Erythroblast (primary cell): ENCODE measurements around the gene SPAG9.

Experiments
- GATA1 ChIP-seq: IDR thresholded peaks from 2 replicates; pipeline ENCODE4 v1.6.1; 2011; ENCODE audit warnings: low read depth, mild to moderate bottlenecking, control low read depth, low read length, moderate library complexity
- POLR2A ChIP-seq: IDR thresholded peaks from 2 replicates; pipeline ENCODE4 v1.6.1; 2011; ENCODE audit warnings: mild to moderate bottlenecking, low read length

DNA sequence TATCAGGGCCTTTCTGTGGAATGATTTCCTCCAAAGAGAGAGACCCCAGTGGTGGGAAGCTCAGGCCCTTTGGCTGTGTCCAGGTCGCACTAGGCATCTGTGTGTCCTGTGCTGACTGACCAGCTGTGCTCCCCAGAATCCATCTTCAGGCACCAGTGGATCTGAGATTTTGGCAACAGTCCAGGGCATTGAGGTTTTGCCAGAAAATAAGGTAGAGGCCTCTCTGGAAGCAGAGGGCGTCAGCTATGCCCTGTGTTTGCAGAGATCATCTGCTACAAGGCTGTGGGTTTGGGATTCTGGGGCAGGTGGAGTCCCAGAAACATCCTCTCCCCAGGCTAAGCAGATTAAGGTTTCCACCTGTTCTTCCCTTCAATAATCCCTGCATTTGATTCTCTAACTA is 197.1 kb downstream of the SPAG9 start:
- TF ChIP-seq POLR2A (no peak), GATA1 (no peak)
